ENCODE measurements around the gene GAB2. TPM values are rescaled to one million over a fixed set of nuclear protein-coding genes. Genes with fewer than 3 reads are reported as not detected.

Gene GAB2
- total RNA-seq, 1 experiment from 2014 or later: 10.0 TPM

GRCh38 chr11:78340530-78340929 is 77.1 kb downstream of the GAB2 start:
- Histone ChIP-seq H3K27ac (ENCODE audit: low read length) (no peak overlapping the region), H3K9me3 (ENCODE audit: control insufficient read depth, insufficient read depth, low read depth, low read length) (no peaks in the 10 kb centered on the region), H3K4me1 (ENCODE audit: control insufficient read depth, insufficient read depth, low read length) (no peaks in the 10 kb centered on the region), H3K27me3 (ENCODE audit: control insufficient read depth, insufficient read depth, low read length) (no peaks in the 10 kb centered on the region), H3K36me3 (ENCODE audit: control insufficient read depth, insufficient read depth, low read length) (no peaks in the 10 kb centered on the region), H3K4me3 (ENCODE audit: low read depth in 2 of 2, low read length in 2 of 2) (no peak overlapping the region)
- DNase-seq (ENCODE audit: low read depth, low spot score) (no peak), ATAC-seq (no peak)
- in situ Hi-C loops (cut with HindIII; ENCODE audit: low pct_unique_long_range_greater_than_20kb, low sequenced_read_pairs): no loop called here
- intact Hi-C loops (cut with micrococcal nuclease; ENCODE audit: unreplicated experiment): no loop called here
- TF ChIP-seq REST (IDR thresholded peaks at IDR 0.05; ENCODE audit: insufficient read depth in 1 of 2, low read depth in 2 of 2, low read length in 1 of 2) (no peak), POLR2AphosphoS5 (IDR thresholded peaks at IDR 0.05; ENCODE audit: low read depth, low read length) (no peak), TCF7L2 (IDR thresholded peaks at IDR 0.05; ENCODE audit: low read depth, low read length) (no peak), SIN3A (IDR thresholded peaks at IDR 0.05; ENCODE audit: borderline replicate concordance, insufficient read depth, low read depth, low read length) (no peak), CTCF (IDR thresholded peaks at IDR 0.05) (no peak)
- POLR2A ChIA-PET: no interaction called here
- CTCF ChIA-PET: interaction anchor here (0.7 kb wide), 1 partner anchor 92 kb away, joined by 5 read pairs; no protein-coding TSS in a partner anchor
- BruUV-seq (replicated peaks): no TSS peak

- intact Hi-C loops (cut with micrococcal nuclease; ENCODE audit: unreplicated experiment) (no loop called here), in situ Hi-C loops (cut with HindIII; ENCODE audit: low pct_unique_long_range_greater_than_20kb, low sequenced_read_pairs) (no loop called here)
- H3K27ac ChIP-seq (ENCODE audit: low read length): no peak overlapping the region
- H3K4me1 ChIP-seq (ENCODE audit: control insufficient read depth, insufficient read depth, low read length): no peaks in the 10 kb centered on the region
- TF ChIP-seq POLR2AphosphoS5 (IDR thresholded peaks at IDR 0.05; ENCODE audit: low read depth, low read length) (no peak), REST (IDR thresholded peaks at IDR 0.05; ENCODE audit: insufficient read depth in 1 of 2, low read depth in 2 of 2, low read length in 1 of 2) (no peak), TCF7L2 (IDR thresholded peaks at IDR 0.05; ENCODE audit: low read depth, low read length) (no peak), CTCF (IDR thresholded peaks at IDR 0.05) (no peak), SIN3A (IDR thresholded peaks at IDR 0.05; ENCODE audit: borderline replicate concordance, insufficient read depth, low read depth, low read length) (no peak)
- no peaks in the 10 kb centered on the region for H3K27me3 ChIP-seq (ENCODE audit: control insufficient read depth, insufficient read depth, low read length)
- no peaks in the 10 kb centered on the region for H3K36me3 ChIP-seq (ENCODE audit: control insufficient read depth, insufficient read depth, low read length)
- no TSS peak for BruUV-seq (replicated peaks)
- no peak overlapping the region for H3K4me3 ChIP-seq (ENCODE audit: low read depth in 2 of 2, low read length in 2 of 2)
- no peaks in the 10 kb centered on the region for H3K9me3 ChIP-seq (ENCODE audit: control insufficient read depth, insufficient read depth, low read depth, low read length)
- ATAC-seq: no peak
- CTCF ChIA-PET: interaction anchor here (0.7 to 0.8 kb wide), 2 partner anchors 29 to 93 kb away, joined by 5 to 7 read pairs; no protein-coding TSS in a partner anchor
- DNase-seq (ENCODE audit: low read depth, low spot score): no peak
- POLR2A ChIA-PET: no interaction called here
These were observed 77.7 kb downstream of the GAB2 start for GRCh38 chr11:78339945-78340344.
